K562 (cell line): ENCODE results near the gene ZNF548. TPM values are rescaled to one million over a fixed set of nuclear protein-coding genes. Genes with fewer than 3 reads are reported as not detected.

Source experiments
- CC2D1A ChIP-seq: fragments of 450-650 bp; IDR thresholded peaks from 2 replicates; pipeline ENCODE4 v1.6.1; 2017; ENCODE audit warnings: mild to moderate bottlenecking
- CEBPB ChIP-seq: fragments of 450-650 bp; IDR thresholded peaks from 2 replicates; pipeline ENCODE4 v1.6.1; 2016; ENCODE audit warnings: missing genetic modification characterization, missing compliant biosample characterization
- E2F1 ChIP-seq: sonication (generic); formaldehyde crosslinking; IDR thresholded peaks from 2 replicates; pipeline ENCODE4 v1.8.1; 2023; ENCODE audit warnings: mild to moderate bottlenecking, missing genetic modification reagents, moderate library complexity
- EHMT2 ChIP-seq: fragments of 450-650 bp; IDR thresholded peaks from 2 replicates; pipeline ENCODE4 v1.6.1; 2018; ENCODE audit warnings: antibody characterized with exemption
- HDAC3 ChIP-seq: fragments of 450-650 bp; IDR thresholded peaks from 2 replicates; pipeline ENCODE4 v1.6.1; 2018; ENCODE audit warnings: borderline replicate concordance, mild to moderate bottlenecking, moderate library complexity; ENCODE audit not compliant: partially characterized antibody
- MAZ ChIP-seq, 2 experiments: fragments of 450-650 bp in 1 of 2; sonication (generic) in 1 of 2; formaldehyde crosslinking; IDR thresholded peaks in 1 of 2; conservative IDR thresholded peaks in 1 of 2; 2 replicates each; pipeline versions ENCODE4 v1.4.0 to v1.5.0; 2020; ENCODE audit warnings: mild to moderate bottlenecking in 1 of 2, missing genetic modification reagents in 1 of 2
- MYNN ChIP-seq, 2 experiments: sonication (generic); formaldehyde crosslinking in 1 of 2; IDR thresholded peaks; 2 replicates each; pipeline versions ENCODE4 v1.5.0 to v1.6.1; 2016 to 2020; ENCODE audit warnings: antibody characterized with exemption in 1 of 2, missing genetic modification reagents in 1 of 2
- NR1H2 ChIP-seq: sonication (generic); formaldehyde crosslinking; IDR thresholded peaks from 2 replicates; pipeline ENCODE4 v1.4.0; 2020; ENCODE audit warnings: mild to moderate bottlenecking, missing genetic modification reagents
- NR4A1 ChIP-seq, 2 experiments: fragments of 250-450 bp in 1 of 2; fragments of 450-650 bp in 1 of 2; sonication (Bioruptor Pico) in 1 of 2; IDR thresholded peaks; 2 replicates each; pipeline versions ENCODE4 v1.4.0 to v1.6.1; 2016 to 2020; ENCODE audit warnings: mild to moderate bottlenecking in 2 of 2, missing compliant biosample characterization in 1 of 2, missing genetic modification characterization in 1 of 2, moderate library complexity in 1 of 2
- RERE ChIP-seq: sonication (generic); formaldehyde crosslinking; IDR thresholded peaks from 2 replicates; pipeline ENCODE4 v1.8.0; 2023; ENCODE audit warnings: missing genetic modification reagents, mild to moderate bottlenecking, borderline replicate concordance
- SLC30A9 ChIP-seq: fragments of 250-450 bp; sonication (Bioruptor Pico); IDR thresholded peaks from 2 replicates; pipeline ENCODE4 v1.8.0; 2022; ENCODE audit warnings: mild to moderate bottlenecking, moderate library complexity
- ZNF224 ChIP-seq: sonication (generic); formaldehyde crosslinking; IDR thresholded peaks from 2 replicates; pipeline ENCODE4 v1.8.0; 2022; ENCODE audit warnings: mild to moderate bottlenecking, missing genetic modification reagents
- ZNF41 ChIP-seq: fragments of 250-450 bp; sonication (Bioruptor Pico); conservative IDR thresholded peaks from 2 replicates; pipeline ENCODE4 v1.4.0; 2020; ENCODE audit warnings: mild to moderate bottlenecking
- ZNF780A ChIP-seq: fragments of 250-450 bp; sonication (Bioruptor Pico); IDR thresholded peaks from 2 replicates; pipeline ENCODE4 v1.5.0; 2021; ENCODE audit warnings: mild to moderate bottlenecking
- polyA plus RNA-seq, 8 experiments: library from polyadenylated mRNA; depleted of rRNA in 4 of 8; stranded (reverse) in 5 of 8; unstranded in 3 of 8; fragments of >200 nt; fragmentation: Nextera tagmentation in 2 of 8; fragmentation: Illumina TruSeq in 1 of 8; extraction: Ambion mirVana in 2 of 8; extraction: Trizol in 1 of 8; gene quantifications; 2 replicates each; pipeline versions ENCODE4 v1.2.1 to v1.2.3, GENCODE V29; 2011 to 2014; ENCODE audit warnings: inconsistent platforms in 1 of 8, missing spikeins in 1 of 8
- total RNA-seq, 7 experiments: library from RNA; depleted of rRNA in 6 of 7; stranded (reverse); fragments of >200 nt in 6 of 7; fragmentation: Illumina TruSeq in 2 of 7; extraction: Trizol in 2 of 7; gene quantifications; 2 replicates each; pipeline versions ENCODE4 v1.2.1 to v1.2.3, GENCODE V29; 2011 to 2021; ENCODE audit warnings: low replicate concordance in 1 of 7
- TF ChIP-seq, protein P1 (sequence below): fragments of 200-800 bp; sonication (Bioruptor generic); IDR thresholded peaks from 2 replicates; pipeline ENCODE4 v1.6.1; 2017; ENCODE audit warnings: missing genetic modification characterization, missing compliant biosample characterization
- TF ChIP-seq, protein P2 (sequence below): fragments of 250-450 bp; sonication (Bioruptor Pico); IDR thresholded peaks from 2 replicates; pipeline ENCODE4 v1.8.0; 2021; ENCODE audit warnings: borderline replicate concordance, mild to moderate bottlenecking, moderate library complexity; ENCODE audit not compliant: poor library complexity, severe bottlenecking

The ZNF548 gene
- total and polyA plus RNA-seq, 9 of the 15 experiments (the other 6 are each of a cell fraction or from before 2014, with no cell fraction given) = 1.5 to 8.7 (median 4.5) TPM

- TF ChIP-seq ZNF41 (CRISPR knock-in tag) (no peak), SLC30A9 (CRISPR knock-in tag) (no peak), MAZ (CRISPR knock-in tag; conservative IDR thresholded peaks at IDR 0.05 in 1 of 2, IDR thresholded peaks at IDR 0.05 in 1 of 2) (peak in 1 of 2 experiments; percentile 41; a peak in 1 of 4 replicates), NR4A1 (CRISPR knock-in tag; IDR thresholded peaks at IDR 0.05) (no peak), NR4A1 (tag; IDR thresholded peaks at IDR 0.05) (no peak), EHMT2 (no peak), E2F1 (no peak), RERE (CRISPR knock-in tag) (no peak), NR1H2 (CRISPR knock-in tag) (no peak), ZNF780A (CRISPR knock-in tag) (no peak), HDAC3 (no peak), CEBPB (tag) (peak; percentile 59; the same call in 1 of the 2 replicates), CC2D1A (no peak), ZNF224 (CRISPR knock-in tag) (no peak), MYNN (IDR thresholded peaks at IDR 0.05) (no peak), MYNN (CRISPR knock-in tag; IDR thresholded peaks at IDR 0.05) (no peak)
- TF ChIP-seq, protein P1, sequence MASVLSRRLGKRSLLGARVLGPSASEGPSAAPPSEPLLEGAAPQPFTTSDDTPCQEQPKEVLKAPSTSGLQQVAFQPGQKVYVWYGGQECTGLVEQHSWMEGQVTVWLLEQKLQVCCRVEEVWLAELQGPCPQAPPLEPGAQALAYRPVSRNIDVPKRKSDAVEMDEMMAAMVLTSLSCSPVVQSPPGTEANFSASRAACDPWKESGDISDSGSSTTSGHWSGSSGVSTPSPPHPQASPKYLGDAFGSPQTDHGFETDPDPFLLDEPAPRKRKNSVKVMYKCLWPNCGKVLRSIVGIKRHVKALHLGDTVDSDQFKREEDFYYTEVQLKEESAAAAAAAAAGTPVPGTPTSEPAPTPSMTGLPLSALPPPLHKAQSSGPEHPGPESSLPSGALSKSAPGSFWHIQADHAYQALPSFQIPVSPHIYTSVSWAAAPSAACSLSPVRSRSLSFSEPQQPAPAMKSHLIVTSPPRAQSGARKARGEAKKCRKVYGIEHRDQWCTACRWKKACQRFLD (CRISPR knock-in tag) = no peak
- TF ChIP-seq, protein P2, sequence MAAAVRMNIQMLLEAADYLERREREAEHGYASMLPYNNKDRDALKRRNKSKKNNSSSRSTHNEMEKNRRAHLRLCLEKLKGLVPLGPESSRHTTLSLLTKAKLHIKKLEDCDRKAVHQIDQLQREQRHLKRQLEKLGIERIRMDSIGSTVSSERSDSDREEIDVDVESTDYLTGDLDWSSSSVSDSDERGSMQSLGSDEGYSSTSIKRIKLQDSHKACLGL = no peak
Measured at GRCh38 chr19:57362997-57363687, 26.5 kb upstream of the ZNF548 start, which contains the start of the genes TRAPPC2B and ZNF547 (continued).
